Testis (tissue), 2 donors: Measurements from ENCODE around the gene ENDOV.

Experiments used
- POLR2A ChIP-seq: fragments of 450-650 bp; IDR thresholded peaks from one replicate; pipeline ENCODE4 v1.6.1; 2017; ENCODE audit warnings: antibody characterized with exemption, mild to moderate bottlenecking, moderate library complexity
- TF ChIP-seq, protein P1 (sequence below), 3 experiments: fragments of 450-650 bp in 2 of 3; fragments of 200-600 bp in 1 of 3; sonication (generic) in 1 of 3; IDR thresholded peaks; one replicate each; pipeline ENCODE4 v1.5.1; 2016 to 2019; ENCODE audit warnings: antibody characterized with exemption in 3 of 3, mild to moderate bottlenecking in 2 of 3, moderate library complexity in 1 of 3

DNA sequence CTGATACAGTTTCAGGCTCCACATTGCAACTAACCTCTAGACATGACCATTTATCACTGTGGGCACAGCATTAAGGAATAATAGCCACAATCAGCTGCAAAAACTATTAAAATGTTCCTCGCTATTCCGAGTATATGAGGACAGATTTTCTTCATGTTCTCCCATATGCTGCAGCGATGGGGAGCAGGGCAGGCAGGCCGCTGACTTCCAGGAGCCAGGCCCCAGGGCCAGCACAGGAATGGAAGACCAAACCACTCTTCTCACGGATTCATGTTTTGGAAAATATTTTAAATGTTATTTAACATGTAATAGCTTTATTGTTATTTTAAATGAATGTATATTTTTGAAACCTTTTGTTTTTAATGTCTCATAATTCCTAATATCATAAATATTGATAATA is 43.8 kb upstream of the ENDOV start:
- TF ChIP-seq, protein P1, sequence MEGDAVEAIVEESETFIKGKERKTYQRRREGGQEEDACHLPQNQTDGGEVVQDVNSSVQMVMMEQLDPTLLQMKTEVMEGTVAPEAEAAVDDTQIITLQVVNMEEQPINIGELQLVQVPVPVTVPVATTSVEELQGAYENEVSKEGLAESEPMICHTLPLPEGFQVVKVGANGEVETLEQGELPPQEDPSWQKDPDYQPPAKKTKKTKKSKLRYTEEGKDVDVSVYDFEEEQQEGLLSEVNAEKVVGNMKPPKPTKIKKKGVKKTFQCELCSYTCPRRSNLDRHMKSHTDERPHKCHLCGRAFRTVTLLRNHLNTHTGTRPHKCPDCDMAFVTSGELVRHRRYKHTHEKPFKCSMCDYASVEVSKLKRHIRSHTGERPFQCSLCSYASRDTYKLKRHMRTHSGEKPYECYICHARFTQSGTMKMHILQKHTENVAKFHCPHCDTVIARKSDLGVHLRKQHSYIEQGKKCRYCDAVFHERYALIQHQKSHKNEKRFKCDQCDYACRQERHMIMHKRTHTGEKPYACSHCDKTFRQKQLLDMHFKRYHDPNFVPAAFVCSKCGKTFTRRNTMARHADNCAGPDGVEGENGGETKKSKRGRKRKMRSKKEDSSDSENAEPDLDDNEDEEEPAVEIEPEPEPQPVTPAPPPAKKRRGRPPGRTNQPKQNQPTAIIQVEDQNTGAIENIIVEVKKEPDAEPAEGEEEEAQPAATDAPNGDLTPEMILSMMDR (IDR thresholded peaks at IDR 0.05): no peak
- TF ChIP-seq POLR2A: no peak
